WTC11 (cell line): ENCODE data around the gene LNX2. TPM values are rescaled to one million over a fixed set of nuclear protein-coding genes. Genes with fewer than 3 reads are reported as not detected.

Experiments used
- ATAC-seq: fragments of 200-7000 bp; cut with Tn5 transposase; 2 replicates; pipeline ENCODE4 v1.10.0; 2021; ENCODE audit warnings: mild to moderate bottlenecking, moderate library complexity
- CTCF ChIA-PET: fragments of 300-600 bp; sonication (Branson Sonifier 250); formaldehyde crosslinking; loops from one replicate; lab custom pipeline; 2021; ENCODE audit warnings: antibody characterized with exemption; lab: Charles Lee
- POLR2A ChIA-PET: fragments of 350-600 bp; sonication (Branson Sonifier 250); formaldehyde crosslinking; loops from one replicate; lab custom pipeline; 2021; ENCODE audit warnings: antibody characterized with exemption; lab: Charles Lee
- DNase-seq: peaks from one replicate; pipeline ENCODE4 v3.0.0; 2021; ENCODE audit warnings: low spot score
- H3K27ac Mint-ChIP-seq: 2 replicates; pipeline ENCODE4 v1.8.0; 2021; ENCODE audit warnings: mixed read lengths
- H3K27me3 Mint-ChIP-seq: 2 replicates; pipeline ENCODE4 v1.8.0; 2021; ENCODE audit warnings: low read depth, mild to moderate bottlenecking, moderate library complexity, mixed read lengths
- H3K36me3 Mint-ChIP-seq: 2 replicates; pipeline ENCODE4 v1.8.0; 2021; ENCODE audit warnings: mixed read lengths
- H3K4me1 Mint-ChIP-seq: 2 replicates; pipeline ENCODE4 v1.8.0; 2022; ENCODE audit warnings: mixed read lengths
- H3K4me3 Mint-ChIP-seq: 2 replicates; pipeline ENCODE4 v1.8.0; 2021; ENCODE audit warnings: mild to moderate bottlenecking, moderate library complexity, mixed read lengths
- H3K9me3 Mint-ChIP-seq: 2 replicates; pipeline ENCODE4 v1.8.0; 2021; ENCODE audit warnings: mixed read lengths
- AFF4 ChIP-seq: sonication (generic); formaldehyde crosslinking; IDR thresholded peaks from 2 replicates; pipeline ENCODE4 v1.8.1; 2023; ENCODE audit warnings: mild to moderate bottlenecking, missing genetic modification reagents, borderline replicate concordance
- E2F1 ChIP-seq: sonication (generic); formaldehyde crosslinking; IDR thresholded peaks from 2 replicates; pipeline ENCODE4 v1.8.0; 2022; ENCODE audit warnings: mild to moderate bottlenecking, missing genetic modification reagents
- GABPB1 ChIP-seq: sonication (generic); formaldehyde crosslinking; IDR thresholded peaks from 2 replicates; pipeline ENCODE4 v1.8.1; 2023; ENCODE audit warnings: mild to moderate bottlenecking, missing genetic modification reagents
- IRF1 ChIP-seq: sonication (generic); formaldehyde crosslinking; IDR thresholded peaks from 2 replicates; pipeline ENCODE4 v1.8.0; 2023; ENCODE audit warnings: missing genetic modification reagents
- MYBL2 ChIP-seq: sonication (generic); formaldehyde crosslinking; IDR thresholded peaks from 2 replicates; pipeline ENCODE4 v1.8.1; 2023; ENCODE audit warnings: mild to moderate bottlenecking, moderate library complexity, missing genetic modification reagents
- RELA ChIP-seq: sonication (generic); formaldehyde crosslinking; IDR thresholded peaks from 2 replicates; pipeline ENCODE4 v1.8.1; 2022; ENCODE audit warnings: missing genetic modification reagents, mild to moderate bottlenecking, borderline replicate concordance
- RORB ChIP-seq: fragments of 250-450 bp; sonication (Bioruptor Pico); IDR thresholded peaks from 2 replicates; pipeline ENCODE4 v1.9.0; 2021; ENCODE audit warnings: mild to moderate bottlenecking
- SP1 ChIP-seq: sonication (generic); formaldehyde crosslinking; conservative IDR thresholded peaks from 2 replicates; pipeline ENCODE4 v1.8.1; 2022; ENCODE audit warnings: missing genetic modification reagents
- STAT6 ChIP-seq: sonication (generic); formaldehyde crosslinking; conservative IDR thresholded peaks from 2 replicates; pipeline ENCODE4 v1.8.1; 2023; ENCODE audit warnings: mild to moderate bottlenecking, low read depth, missing genetic modification reagents, moderate library complexity
- TEAD1 ChIP-seq: sonication (generic); formaldehyde crosslinking; IDR thresholded peaks from 2 replicates; pipeline ENCODE4 v1.8.0; 2022; ENCODE audit warnings: mild to moderate bottlenecking, missing genetic modification reagents
- ZBTB43 ChIP-seq: sonication (generic); formaldehyde crosslinking; IDR thresholded peaks from 2 replicates; pipeline ENCODE4 v1.8.1; 2023; ENCODE audit warnings: mild to moderate bottlenecking, missing genetic modification reagents
- ZNF219 ChIP-seq: sonication (generic); formaldehyde crosslinking; IDR thresholded peaks from 2 replicates; pipeline ENCODE4 v1.8.0; 2023; ENCODE audit warnings: missing genetic modification reagents, mild to moderate bottlenecking, borderline replicate concordance
- ZNF317 ChIP-seq: sonication (generic); formaldehyde crosslinking; IDR thresholded peaks from 2 replicates; pipeline ENCODE4 v1.8.1; 2023; ENCODE audit warnings: low read depth, mild to moderate bottlenecking, moderate library complexity, missing genetic modification reagents, borderline replicate concordance
- ZNF423 ChIP-seq: fragments of 250-450 bp; sonication (Bioruptor Pico); IDR thresholded peaks from 2 replicates; pipeline ENCODE4 v2.1.2; 2022; ENCODE audit warnings: mild to moderate bottlenecking, moderate library complexity
- total RNA-seq: library from RNA; stranded (reverse); gene quantifications from 3 replicates; pipeline ENCODE4 v1.2.3, GENCODE V29; 2021

Gene LNX2
- total RNA-seq, 1 experiment from 2014 or later, result 10.1 TPM

- no peak for TF ChIP-seq AFF4 (CRISPR knock-in tag)
- TF ChIP-seq IRF1 (CRISPR knock-in tag), result no peak
Measured at GRCh38 chr13:27573265-27573664, 47.1 kb downstream of the LNX2 start (continued).

- Mint-ChIP-seq H3K4me3 (no peak overlapping the region), H3K27ac (no peak overlapping the region), H3K36me3 (0 out of 2 replicates have a peak, but pooled peaks cover 8% of the 10 kb centered on the region), H3K9me3 (peaks cover 5% of the 10 kb centered on the region), H3K27me3 (no peaks in the 10 kb centered on the region), H3K4me1 (no peaks in the 10 kb centered on the region)
- ChIA-PET POLR2A (no interaction called here), CTCF (interaction anchor here (0.7 kb wide), 1 partner anchor 254 kb away, joined by 3 read pairs; no protein-coding TSS in a partner anchor)
- ATAC-seq (no peak), DNase-seq (no peak)
- TF ChIP-seq ZNF219 (CRISPR knock-in tag) (no peak), IRF1 (CRISPR knock-in tag) (no peak)
Measured at GRCh38 chr13:27572234-27572901, 48.0 kb downstream of the LNX2 start.

- no peaks in the 10 kb centered on the region for H3K4me1 Mint-ChIP-seq
- no peaks in the 10 kb centered on the region for H3K27me3 Mint-ChIP-seq
- no peak for ATAC-seq
- DNase-seq, result no peak
- no peak overlapping the region for H3K4me3 Mint-ChIP-seq
- CTCF ChIA-PET, result no interaction called here
- peaks cover 5% of the 10 kb centered on the region for H3K9me3 Mint-ChIP-seq
- no peak for TF ChIP-seq ZNF317 (CRISPR knock-in tag)
- TF ChIP-seq E2F1 (CRISPR knock-in tag), result no peak
- TF ChIP-seq ZBTB43 (CRISPR knock-in tag), result no peak
- no peak for TF ChIP-seq GABPB1 (CRISPR knock-in tag)
- no peak for TF ChIP-seq TEAD1
- TF ChIP-seq MYBL2, result no peak
- no peak for TF ChIP-seq RELA
- no peak for TF ChIP-seq SP1 (CRISPR knock-in tag)
- TF ChIP-seq, all 79 proteins: peak for 0
- Mint-ChIP-seq H3K27ac (no peak overlapping the region), H3K36me3 (0 out of 2 replicates have a peak, but pooled peaks cover 8% of the 10 kb centered on the region)
- POLR2A ChIA-PET, result no interaction called here
Measured at GRCh38 chr13:27570906-27571305, 49.4 kb downstream of the LNX2 start.

- no peak for DNase-seq
- POLR2A ChIA-PET, result no interaction called here
- TF ChIP-seq RORB (CRISPR knock-in tag) (no peak), ZNF423 (no peak), STAT6 (no peak)
- TF ChIP-seq, all 79 proteins: peak for 0
- Mint-ChIP-seq H3K9me3 (peaks cover under 1% of the 10 kb centered on the region), H3K27ac (no peak overlapping the region), H3K4me3 (no peak overlapping the region), H3K36me3 (0 out of 2 replicates have a peak, but pooled peaks cover 2% of the 10 kb centered on the region), H3K27me3 (no peaks in the 10 kb centered on the region), H3K4me1 (no peaks in the 10 kb centered on the region)
- no peak for ATAC-seq
- CTCF ChIA-PET, result no interaction called here
Measured at GRCh38 chr13:27569405-27569804, 50.9 kb downstream of the LNX2 start.
